Measurements from ENCODE around the gene ZFP62.

ZFP62 gene

GRCh38 chr5:180868960-180869359, 7.9 kb upstream of the ZFP62 start:
- DNase-seq = peak in 12 of 14 donors; percentile 3 to 60 (median 34)

- no peak for DNase-seq
These were observed 5.9 kb upstream of the ZFP62 start for GRCh38 chr5:180866985-180867384.

DNA sequence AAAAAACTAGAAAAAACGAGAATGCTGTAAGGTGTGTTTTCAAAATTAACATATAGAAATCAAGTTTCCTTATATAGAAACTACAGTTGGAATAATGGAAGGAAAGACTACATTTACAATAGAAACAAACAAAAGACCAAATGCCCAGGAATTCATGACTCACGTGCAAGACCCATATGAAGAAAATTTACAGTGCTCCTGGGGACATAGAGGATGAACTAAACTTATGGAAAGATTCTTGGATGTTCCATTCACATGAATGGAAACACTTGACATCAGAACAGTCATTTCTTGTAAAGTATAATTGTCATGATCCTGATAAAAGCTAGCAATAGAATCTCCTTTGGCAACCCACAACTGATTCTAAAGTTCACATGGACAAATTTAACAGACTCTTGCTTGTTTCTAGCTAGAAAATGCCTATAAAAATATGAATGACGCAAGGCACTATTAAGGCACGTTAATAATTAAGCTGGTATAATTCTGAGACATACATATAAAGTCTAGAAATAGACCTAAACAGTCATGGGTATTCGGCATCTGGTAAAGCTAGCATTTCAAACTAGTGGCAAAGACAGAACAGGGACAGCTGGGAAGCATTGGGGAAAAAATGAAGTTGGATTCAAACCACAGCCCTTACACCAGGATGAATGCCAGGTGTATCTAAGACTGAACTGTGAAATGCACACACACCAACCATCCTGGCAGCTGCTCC, 5.1 kb upstream of the ZFP62 start:
- DNase-seq = no peak

GRCh38 chr5:180862645-180863044, 1.6 kb upstream of the ZFP62 start:
- no peak for DNase-seq

GRCh38 chr5:180860273-180860886, 696 bp downstream of the ZFP62 start:
- DNase-seq = no peak

GRCh38 chr5:180858586-180858985, 2.5 kb downstream of the ZFP62 start:
- no peak for DNase-seq

- no peak for DNase-seq
These were observed 7.3 kb downstream of the ZFP62 start for GRCh38 chr5:180853848-180854176.

- DNase-seq = no peak
These were observed 7.8 kb downstream of the ZFP62 start for GRCh38 chr5:180853121-180853847.

- no peak for DNase-seq
These were observed 8.6 kb downstream of the ZFP62 start for GRCh38 chr5:180852495-180852894.

GRCh38 chr5:180850434-180851078, 10.5 kb downstream of the ZFP62 start:
- no peak for DNase-seq

GRCh38 chr5:180849827-180850226, 11.2 kb downstream of the ZFP62 start:
- no peak for DNase-seq

- DNase-seq = no peak
These were observed 12.2 kb downstream of the ZFP62 start for GRCh38 chr5:180848878-180849277.

GRCh38 chr5:180848265-180848664, 12.8 kb downstream of the ZFP62 start:
- no peak for DNase-seq

- no peak for DNase-seq
These were observed 14.1 kb downstream of the ZFP62 start for GRCh38 chr5:180847026-180847425.

GRCh38 chr5:180844858-180845257, 16.2 kb downstream of the ZFP62 start:
- DNase-seq = no peak

DNA sequence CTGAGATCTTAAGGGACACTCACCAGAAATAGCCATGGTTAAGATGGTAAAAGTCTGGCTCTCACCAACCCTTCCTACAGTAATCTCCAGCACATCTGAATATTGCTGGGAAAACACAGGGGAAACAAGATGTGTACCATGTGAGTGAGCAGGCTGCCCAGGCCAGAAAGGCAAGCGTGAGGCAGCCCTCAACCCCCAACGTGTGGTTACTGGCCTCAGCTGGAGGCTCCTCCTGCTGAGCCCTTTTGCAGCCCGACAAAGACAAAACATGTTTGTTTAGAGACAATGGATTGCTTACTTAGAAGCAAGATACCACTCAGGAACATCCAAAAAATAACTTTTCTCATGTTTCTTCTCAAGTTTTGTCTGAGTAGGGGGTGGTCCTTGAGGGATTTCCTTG, 16.6 kb downstream of the ZFP62 start:
- DNase-seq = no peak

GRCh38 chr5:180839935-180840334, 21.1 kb downstream of the ZFP62 start:
- DNase-seq = no peak

GRCh38 chr5:180839227-180839626, 21.8 kb downstream of the ZFP62 start:
- DNase-seq = no peak

DNA sequence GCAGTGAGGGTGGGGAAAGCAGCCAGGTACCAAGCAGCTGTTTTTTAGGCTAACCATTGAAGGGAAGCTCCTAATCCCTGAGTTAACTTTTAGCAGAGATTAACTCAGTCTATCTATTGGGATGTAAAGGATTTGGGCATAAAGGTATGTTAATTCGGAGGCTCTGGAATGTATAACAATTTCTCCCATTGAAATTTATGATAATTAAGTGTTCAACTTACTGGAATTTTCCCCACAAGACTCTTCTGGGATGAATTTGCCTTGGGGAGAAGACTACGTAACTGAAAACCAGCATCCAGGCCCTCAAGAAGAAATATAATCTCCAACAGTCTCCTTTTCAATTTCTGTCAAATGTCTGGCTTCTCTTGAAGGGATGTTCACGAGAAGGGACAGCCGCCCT, 23.6 kb downstream of the ZFP62 start:
- no peak for DNase-seq

DNA sequence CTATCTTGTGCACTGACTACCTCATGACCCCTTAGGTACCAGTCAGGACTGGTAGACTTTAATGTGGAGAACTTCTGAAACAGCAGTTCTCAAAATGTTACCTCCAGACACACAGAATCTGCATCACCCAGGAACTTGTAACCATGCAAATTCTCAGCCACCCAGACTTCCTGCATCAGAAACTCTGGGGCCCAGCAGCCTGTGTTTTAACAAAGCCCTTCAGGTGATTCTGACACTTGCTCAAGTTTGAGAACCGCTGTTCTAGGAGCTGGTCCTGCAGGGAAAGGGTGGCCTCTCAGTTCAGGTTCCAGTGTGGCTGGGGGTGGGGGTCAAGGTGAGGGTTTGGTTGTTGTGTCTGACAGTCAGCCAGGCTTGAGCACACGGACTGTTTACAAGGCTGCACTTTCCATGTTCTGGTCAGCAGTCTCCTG, 28.4 kb downstream of the ZFP62 start:
- DNase-seq = no peak

DNA sequence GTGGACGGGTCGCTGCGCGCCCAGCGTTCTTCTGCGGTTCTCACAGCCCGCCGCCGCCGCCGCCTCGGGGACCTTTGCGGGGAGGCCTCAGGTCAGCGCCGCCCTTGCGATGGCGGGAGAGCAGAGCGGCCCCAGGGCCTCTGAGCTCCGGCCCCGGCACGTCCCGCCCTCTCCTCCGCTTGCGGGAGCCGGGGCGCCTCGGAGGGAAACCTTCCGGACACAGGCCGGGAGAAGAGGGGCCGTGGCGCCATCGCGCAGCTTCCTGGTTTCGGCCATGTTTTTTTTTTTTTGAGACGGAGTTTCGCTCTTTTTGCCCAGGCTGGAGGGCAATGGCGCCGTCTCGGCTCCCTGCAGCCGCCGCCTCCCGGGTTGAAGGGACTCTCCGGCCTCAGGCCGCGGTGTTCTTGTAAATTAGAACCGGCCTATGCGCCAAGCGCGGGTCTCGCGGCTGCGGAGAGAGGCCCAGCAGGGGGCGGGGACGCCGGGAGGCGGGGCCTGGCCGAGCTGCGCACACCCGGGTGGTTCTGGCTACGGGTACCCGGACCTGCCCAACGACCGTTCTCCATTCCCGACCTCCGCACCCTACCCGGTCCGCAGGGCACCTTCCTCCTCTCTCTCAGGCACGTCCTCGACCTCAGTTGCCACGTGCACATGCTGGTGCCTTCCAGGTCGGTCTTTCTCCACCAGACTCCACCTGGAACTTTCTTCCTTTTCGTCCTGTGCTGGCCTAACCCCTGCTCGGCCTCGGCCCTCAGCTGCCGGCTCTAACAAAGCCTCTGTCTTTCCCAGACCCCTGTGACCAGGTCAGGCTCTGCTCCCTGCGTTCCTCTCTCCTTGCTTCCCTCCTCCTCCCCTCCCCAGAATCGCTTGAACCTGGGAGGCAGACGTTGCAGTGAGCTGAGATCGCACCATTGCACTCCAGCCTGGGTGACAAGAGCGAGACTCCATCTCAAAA, 29.7 kb downstream of the ZFP62 start:
- DNase-seq = peak in 13 of 14 donors; percentile 56 to 86 (median 78)
